ENCODE results near the gene GARS1.
"Not testable (repeated sequence)": the region's sequence is repeated elsewhere in the genome, so short reads cannot be mapped to it uniquely, and the experiment has no call there.

GARS1 gene

GRCh38 chr7:30633223-30633622 lies 38.5 kb downstream of the GARS1 start:
- no peak for DNase-seq

GRCh38 chr7:30634193-30634626 lies 39.5 kb downstream of the GARS1 start:
- DNase-seq: no peak

GRCh38 chr7:30634634-30635201 lies 40.0 kb downstream of the GARS1 start:
- no peak for DNase-seq

- no peak for DNase-seq
Measured at GRCh38 chr7:30635798-30636197, 41.1 kb downstream of the GARS1 start.

- DNase-seq: not testable (repeated sequence)
Measured at GRCh38 chr7:30642322-30642721, 47.6 kb downstream of the GARS1 start.

- DNase-seq: no peak
Measured at GRCh38 chr7:30642789-30643188, 48.1 kb downstream of the GARS1 start.

GRCh38 chr7:30644286-30644955 lies 49.7 kb downstream of the GARS1 start:
- no peak for DNase-seq

GRCh38 chr7:30645661-30646060 lies 51.0 kb downstream of the GARS1 start:
- DNase-seq: no peak

- DNase-seq: no peak
Measured at GRCh38 chr7:30646154-30646553, 51.5 kb downstream of the GARS1 start.

- DNase-seq: no peak
Measured at GRCh38 chr7:30647589-30648364, 53.1 kb downstream of the GARS1 start.

GRCh38 chr7:30648744-30649540 lies 54.3 kb downstream of the GARS1 start:
- DNase-seq: no peak

GRCh38 chr7:30649717-30650420 lies 55.2 kb downstream of the GARS1 start:
- no peak for DNase-seq

GRCh38 chr7:30650421-30650808 lies 55.7 kb downstream of the GARS1 start:
- DNase-seq: no peak

- no peak for DNase-seq
Measured at GRCh38 chr7:30652132-30652531, 57.5 kb downstream of the GARS1 start.

GRCh38 chr7:30652698-30653641 lies 58.3 kb downstream of the GARS1 start:
- DNase-seq: no peak

GRCh38 chr7:30654296-30655090 lies 59.8 kb downstream of the GARS1 start:
- DNase-seq: no peak

GRCh38 chr7:30655096-30655970 lies 60.7 kb downstream of the GARS1 start:
- DNase-seq: no peak

GRCh38 chr7:30656006-30656957 lies 61.6 kb downstream of the GARS1 start:
- no peak for DNase-seq

Measured in NK-92 treated with Interleukin-12 subunit alpha and Interleukin-12 subunit beta, amount 100 ng/mL, for 24 hours (cell line).